Measurements from ENCODE around the gene SLC35F1.

DNA sequence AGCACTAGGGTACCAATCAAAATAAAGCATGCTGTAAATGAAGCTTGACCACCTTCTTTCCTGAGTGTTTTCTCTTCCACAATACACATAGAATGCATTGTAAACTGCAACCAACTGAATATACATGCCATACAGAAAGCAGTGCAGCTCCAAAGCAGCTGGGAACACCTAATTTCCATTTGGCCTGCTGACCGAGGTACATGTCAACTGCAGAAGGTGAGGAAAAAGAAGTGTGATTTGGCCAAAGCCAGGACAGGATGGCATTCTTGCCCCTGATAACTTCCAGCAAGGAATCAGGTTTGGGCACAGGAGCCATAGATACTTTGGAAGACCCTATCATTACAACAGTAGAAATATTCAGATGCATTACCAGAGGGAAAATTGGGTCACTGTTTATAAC lies 258.4 kb downstream of the SLC35F1 start:
- TF ChIP-seq, protein P1, sequence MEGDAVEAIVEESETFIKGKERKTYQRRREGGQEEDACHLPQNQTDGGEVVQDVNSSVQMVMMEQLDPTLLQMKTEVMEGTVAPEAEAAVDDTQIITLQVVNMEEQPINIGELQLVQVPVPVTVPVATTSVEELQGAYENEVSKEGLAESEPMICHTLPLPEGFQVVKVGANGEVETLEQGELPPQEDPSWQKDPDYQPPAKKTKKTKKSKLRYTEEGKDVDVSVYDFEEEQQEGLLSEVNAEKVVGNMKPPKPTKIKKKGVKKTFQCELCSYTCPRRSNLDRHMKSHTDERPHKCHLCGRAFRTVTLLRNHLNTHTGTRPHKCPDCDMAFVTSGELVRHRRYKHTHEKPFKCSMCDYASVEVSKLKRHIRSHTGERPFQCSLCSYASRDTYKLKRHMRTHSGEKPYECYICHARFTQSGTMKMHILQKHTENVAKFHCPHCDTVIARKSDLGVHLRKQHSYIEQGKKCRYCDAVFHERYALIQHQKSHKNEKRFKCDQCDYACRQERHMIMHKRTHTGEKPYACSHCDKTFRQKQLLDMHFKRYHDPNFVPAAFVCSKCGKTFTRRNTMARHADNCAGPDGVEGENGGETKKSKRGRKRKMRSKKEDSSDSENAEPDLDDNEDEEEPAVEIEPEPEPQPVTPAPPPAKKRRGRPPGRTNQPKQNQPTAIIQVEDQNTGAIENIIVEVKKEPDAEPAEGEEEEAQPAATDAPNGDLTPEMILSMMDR (IDR thresholded peaks at IDR 0.05): no peak
- TF ChIP-seq POLR2A (IDR thresholded peaks at IDR 0.05): no peak
- no peak for TF ChIP-seq EP300 (IDR thresholded peaks at IDR 0.05)
